Astrocyte of the spinal cord (primary cell): ENCODE data around the gene TMEM115.
"Not testable (repeated sequence)": the region's sequence is repeated elsewhere in the genome, so short reads cannot be mapped to it uniquely, and the experiment has no call there.

ENCODE experiments used
- DNase-seq: peaks from one replicate; pipeline ENCODE4 v3.0.0; 2011; ENCODE audit warnings: low read depth, low spot score
- H3K4me3 ChIP-seq: 2 replicates; pipeline ENCODE4 v1.5.1; 2011; ENCODE audit warnings: low read depth, mild to moderate bottlenecking, low read length, moderate library complexity
- CTCF ChIP-seq: IDR thresholded peaks from 2 replicates; pipeline ENCODE4 v1.5.1; 2012; ENCODE audit warnings: low read depth, mild to moderate bottlenecking, low read length, inconsistent platforms
- in situ Hi-C: cut with HindIII; loops from 2 replicates; pipeline ENCODE4 v1.10.0; 2017; ENCODE audit warnings: low sequenced_read_pairs

TMEM115 gene

GRCh38 chr3:50318615-50319014 lies 40.7 kb downstream of the TMEM115 start:
- H3K4me3 ChIP-seq: no peak overlapping the region
- no peak for TF ChIP-seq CTCF

GRCh38 chr3:50318163-50318562 lies 41.2 kb downstream of the TMEM115 start:
- no peak for DNase-seq
- no peak for TF ChIP-seq CTCF
- H3K4me3 ChIP-seq: no peak overlapping the region
- in situ Hi-C loops: no loop called here

More at GRCh38 chr3:50318615-50319014, 40.7 kb downstream of the TMEM115 start:
- in situ Hi-C loops: no loop called here
- no peak for DNase-seq

GRCh38 chr3:50317300-50317699 lies 42.0 kb downstream of the TMEM115 start:
- no peak overlapping the region for H3K4me3 ChIP-seq
- no peak for DNase-seq
- TF ChIP-seq CTCF: no peak
- in situ Hi-C loops: no loop called here

- peak; percentile 62 for DNase-seq
- H3K4me3 ChIP-seq: no peak overlapping the region
- in situ Hi-C loops: no loop called here
- TF ChIP-seq CTCF: no peak
Observed at GRCh38 chr3:50316657-50317242, 42.6 kb downstream of the TMEM115 start.

- TF ChIP-seq CTCF: no peak
- DNase-seq: no peak
- H3K4me3 ChIP-seq: no peak overlapping the region
- in situ Hi-C loops: no loop called here
Observed at GRCh38 chr3:50314816-50315215, 44.5 kb downstream of the TMEM115 start.

- in situ Hi-C loops: no loop called here
- no peak for DNase-seq
- TF ChIP-seq CTCF: no peak
- H3K4me3 ChIP-seq: no peak overlapping the region
Observed at GRCh38 chr3:50314342-50314741, 45.0 kb downstream of the TMEM115 start.

- H3K4me3 ChIP-seq, in situ Hi-C loops, DNase-seq: not testable (repeated sequence)
Observed at GRCh38 chr3:50312041-50312440, 47.3 kb downstream of the TMEM115 start.
